HG02588 (cell line): ENCODE data around the gene NUPR1.
A peak's percentile ranks its signal among the peaks of the same experiment; 100 is the strongest.
"Not testable (repeated sequence)": the region's sequence is repeated elsewhere in the genome, so short reads cannot be mapped to it uniquely, and the experiment has no call there.

Experiments used
- ATAC-seq: cut with Tn5 transposase; IDR thresholded peaks from one replicate; pipeline ENCODE4 v1.9.1; 2021; ENCODE audit warnings: mild to moderate bottlenecking, moderate library complexity; ENCODE audit not compliant: unreplicated experiment

NUPR1 gene

GRCh38 chr16:28555561-28555960, 16.8 kb upstream of the NUPR1 start:
- no peak for ATAC-seq

GRCh38 chr16:28554634-28555423, 16.1 kb upstream of the NUPR1 start:
- ATAC-seq, result no peak

GRCh38 chr16:28553776-28554633, 15.2 kb upstream of the NUPR1 start, which contains the start of gene SGF29:
Gene SGF29 (plus strand): TSS chr16:28553920. CDS start chr16:28581070, 27,150 bp downstream.
- peak; percentile 78 for ATAC-seq

- ATAC-seq, result no peak
These were observed 10.6 kb upstream of the NUPR1 start for GRCh38 chr16:28549301-28549899.

GRCh38 chr16:28548306-28548802, 9.6 kb upstream of the NUPR1 start:
- no peak for ATAC-seq

GRCh38 chr16:28546626-28547025, 7.9 kb upstream of the NUPR1 start:
- no peak for ATAC-seq

- not testable (repeated sequence) for ATAC-seq
These were observed 7.2 kb upstream of the NUPR1 start for GRCh38 chr16:28545964-28546363.

GRCh38 chr16:28544998-28545397, 6.2 kb upstream of the NUPR1 start:
- no peak for ATAC-seq

GRCh38 chr16:28543072-28543471, 4.3 kb upstream of the NUPR1 start:
- ATAC-seq, result no peak

- ATAC-seq, result no peak
These were observed 3.9 kb upstream of the NUPR1 start for GRCh38 chr16:28542646-28543045.

- no peak for ATAC-seq
These were observed 1.6 kb upstream of the NUPR1 start for GRCh38 chr16:28540346-28540745.

GRCh38 chr16:28537964-28538732, 626 bp downstream of the NUPR1 start:
- ATAC-seq, result no peak

- no peak for ATAC-seq
These were observed 1.7 kb downstream of the NUPR1 start for GRCh38 chr16:28537076-28537475.

GRCh38 chr16:28534542-28535373, 4.0 kb downstream of the NUPR1 start:
- no peak for ATAC-seq

GRCh38 chr16:28532940-28533647, 5.7 kb downstream of the NUPR1 start:
- ATAC-seq, result no peak

- ATAC-seq, result no peak
These were observed 6.7 kb downstream of the NUPR1 start for GRCh38 chr16:28531777-28532744.

- ATAC-seq, result no peak
These were observed 9.7 kb downstream of the NUPR1 start for GRCh38 chr16:28529124-28529523.

- ATAC-seq, result no peak
These were observed 10.3 kb downstream of the NUPR1 start for GRCh38 chr16:28528463-28528867.
